K562 (cell line): ENCODE data around the gene SORCS1. TPM values are rescaled to one million over a fixed set of nuclear protein-coding genes. Genes with fewer than 3 reads are reported as not detected.

Source experiments
- BCL6 ChIP-seq: fragments of 250-450 bp; sonication (Bioruptor Pico); IDR thresholded peaks from 2 replicates; pipeline ENCODE4 v1.4.0; 2020
- DPF2 ChIP-seq: fragments of 450-650 bp; IDR thresholded peaks from 2 replicates; pipeline ENCODE4 v1.6.1; 2016
- FOSL1 ChIP-seq: fragments of 200-800 bp; sonication (Bioruptor generic); conservative IDR thresholded peaks from 2 replicates; pipeline ENCODE4 v1.6.1; 2016; ENCODE audit warnings: missing genetic modification characterization, missing compliant biosample characterization
- FOXA1 ChIP-seq: fragments of 450-650 bp; IDR thresholded peaks from 2 replicates; pipeline ENCODE4 v1.6.1; 2016; ENCODE audit warnings: mild to moderate bottlenecking, borderline replicate concordance
- HDAC1 ChIP-seq, 2 experiments: fragments of 450-650 bp; IDR thresholded peaks; 2 replicates each; pipeline ENCODE4 v1.6.1; 2016 to 2017; ENCODE audit warnings: inconsistent platforms in 1 of 2, mild to moderate bottlenecking in 1 of 2, moderate library complexity in 1 of 2
- MEF2A ChIP-seq: IDR thresholded peaks from 2 replicates; pipeline ENCODE4 v1.6.1; 2011; ENCODE audit warnings: low read depth, mild to moderate bottlenecking, low read length, moderate library complexity; ENCODE audit not compliant: control insufficient read depth
- NFIX ChIP-seq: fragments of 250-450 bp; sonication (Bioruptor Pico); IDR thresholded peaks from 2 replicates; pipeline ENCODE4 v1.4.0; 2020; ENCODE audit warnings: low read depth, mild to moderate bottlenecking, moderate library complexity
- RAD21 ChIP-seq, 2 experiments: fragments of 250-450 bp in 1 of 2; fragments of 450-650 bp in 1 of 2; sonication (Bioruptor Pico) in 1 of 2; formaldehyde crosslinking in 1 of 2; IDR thresholded peaks in 1 of 2; conservative IDR thresholded peaks in 1 of 2; 2 replicates each; pipeline versions ENCODE4 v1.4.0 to v1.8.0; 2020 to 2022; ENCODE audit warnings: mild to moderate bottlenecking in 2 of 2, moderate library complexity in 1 of 2
- RBFOX2 ChIP-seq: fragments of 200-400 bp; formaldehyde crosslinking; IDR thresholded peaks from 2 replicates; pipeline ENCODE4 v1.6.1; 2017; ENCODE audit warnings: low read depth, mild to moderate bottlenecking, low read length, moderate library complexity
- RCOR1 ChIP-seq, 2 experiments: IDR thresholded peaks; 2 replicates each; pipeline ENCODE4 v1.6.1; 2012; ENCODE audit warnings: low read depth in 2 of 2, low read length in 2 of 2, borderline replicate concordance in 1 of 2, improper control_type of control experiment in 1 of 2
- SIRT6 ChIP-seq: IDR thresholded peaks from one replicate; pipeline ENCODE4 v1.6.1; 2012; ENCODE audit warnings: low read depth, mild to moderate bottlenecking, control low read depth, inconsistent platforms, low read length, moderate library complexity
- SMAD1 ChIP-seq: fragments of 150-350 bp; IDR thresholded peaks from 2 replicates; pipeline ENCODE4 v1.6.1; 2014; ENCODE audit warnings: low read length, low read depth; ENCODE audit not compliant: partially characterized antibody
- SMARCC2 ChIP-seq: fragments of 450-650 bp; IDR thresholded peaks from 2 replicates; pipeline ENCODE4 v1.6.1; 2017; ENCODE audit warnings: antibody characterized with exemption, moderate library complexity, mild to moderate bottlenecking, low read depth
- SOX6 ChIP-seq: fragments of 450-650 bp; IDR thresholded peaks from 2 replicates; pipeline ENCODE4 v1.6.1; 2014; ENCODE audit warnings: mild to moderate bottlenecking
- SREBF2 ChIP-seq: sonication (generic); formaldehyde crosslinking; IDR thresholded peaks from 2 replicates; pipeline ENCODE4 v1.4.0; 2020; ENCODE audit warnings: mild to moderate bottlenecking, missing genetic modification reagents
- TBL1XR1 ChIP-seq, 2 experiments: IDR thresholded peaks; 2 replicates each; pipeline ENCODE4 v1.6.1; 2012; ENCODE audit warnings: improper control_type of control experiment in 2 of 2, low read length in 2 of 2, mild to moderate bottlenecking in 1 of 2
- TRIM28 ChIP-seq: fragments of 450-650 bp; IDR thresholded peaks from 2 replicates; pipeline ENCODE4 v1.6.1; 2017
- ZFPM2 ChIP-seq: fragments of 250-450 bp; sonication (Bioruptor Pico); IDR thresholded peaks from 2 replicates; pipeline ENCODE4 v1.5.1; 2022; ENCODE audit warnings: mild to moderate bottlenecking
- ZNF253 ChIP-seq: fragments of 250-450 bp; sonication (Bioruptor Pico); conservative IDR thresholded peaks from 2 replicates; pipeline ENCODE4 v1.6.1; 2021; ENCODE audit warnings: mild to moderate bottlenecking
- polyA plus RNA-seq, 8 experiments: library from polyadenylated mRNA; depleted of rRNA in 4 of 8; stranded (reverse) in 5 of 8; unstranded in 3 of 8; fragments of >200 nt; fragmentation: Nextera tagmentation in 2 of 8; fragmentation: Illumina TruSeq in 1 of 8; extraction: Ambion mirVana in 2 of 8; extraction: Trizol in 1 of 8; gene quantifications; 2 replicates each; pipeline versions ENCODE4 v1.2.1 to v1.2.3, GENCODE V29; 2011 to 2014; ENCODE audit warnings: inconsistent platforms in 1 of 8, missing spikeins in 1 of 8
- total RNA-seq, 7 experiments: library from RNA; depleted of rRNA in 6 of 7; stranded (reverse); fragments of >200 nt in 6 of 7; fragmentation: Illumina TruSeq in 2 of 7; extraction: Trizol in 2 of 7; gene quantifications; 2 replicates each; pipeline versions ENCODE4 v1.2.1 to v1.2.3, GENCODE V29; 2011 to 2021; ENCODE audit warnings: low replicate concordance in 1 of 7
- TF ChIP-seq, protein P1 (sequence below): sonication (generic); formaldehyde crosslinking; IDR thresholded peaks from 2 replicates; pipeline ENCODE4 v1.8.1; 2023; ENCODE audit warnings: mild to moderate bottlenecking, missing genetic modification reagents
- TF ChIP-seq, protein P2 (sequence below): fragments of 450-650 bp; IDR thresholded peaks from one replicate; pipeline ENCODE4 v1.6.1; 2018; ENCODE audit warnings: mild to moderate bottlenecking, moderate library complexity; ENCODE audit not compliant: partially characterized antibody
- TF ChIP-seq, protein P3 (sequence below): fragments of 450-650 bp; IDR thresholded peaks from 2 replicates; pipeline ENCODE4 v1.6.1; 2016; ENCODE audit warnings: missing biosample characterization, missing genetic modification characterization
- TF ChIP-seq, protein P4 (sequence below): fragments of 450-650 bp; formaldehyde crosslinking; conservative IDR thresholded peaks from 2 replicates; pipeline ENCODE4 v1.4.0; 2022; ENCODE audit warnings: mild to moderate bottlenecking, missing genetic modification characterization

Gene SORCS1
- total and polyA plus RNA-seq, 9 of the 15 experiments (the other 6 are each of a cell fraction or from before 2014, with no cell fraction given), result 1.5 to 3.9 (median 2.7) TPM

DNA sequence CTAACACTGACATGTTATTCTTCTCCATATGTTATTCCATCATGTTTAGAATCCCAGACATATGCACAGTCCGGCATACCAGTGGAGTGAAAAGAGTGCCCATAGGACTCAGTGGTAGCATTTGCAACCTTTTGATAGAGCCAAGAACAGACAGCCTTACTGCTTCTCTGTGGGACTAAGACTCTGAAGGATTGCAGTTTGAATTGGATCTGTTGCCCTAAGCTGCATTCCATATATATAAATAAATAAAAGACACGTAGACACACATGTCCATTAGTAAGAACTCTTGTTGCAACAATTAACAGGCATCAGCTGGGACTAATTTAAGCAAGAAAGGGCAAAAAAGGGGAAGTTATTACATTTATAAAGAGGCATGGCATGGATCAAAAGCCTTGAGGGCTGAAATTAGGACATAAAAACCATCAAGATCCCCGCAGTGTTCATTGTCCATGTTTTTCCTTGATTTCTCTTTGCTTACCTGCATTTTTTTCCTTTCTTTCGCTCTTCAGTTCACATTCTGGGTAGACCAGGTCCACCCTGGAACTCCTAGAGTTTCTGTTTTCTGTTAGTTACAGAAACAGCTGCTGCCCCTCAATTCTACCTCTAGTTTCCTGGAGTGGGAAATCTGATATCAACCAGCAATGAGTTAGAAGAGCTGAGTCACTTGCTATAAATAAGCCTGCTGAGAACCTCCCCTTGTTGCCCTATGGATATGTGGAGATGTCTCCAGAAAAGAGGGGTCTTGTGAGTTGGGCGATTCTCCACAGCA lies 132.4 kb downstream of the SORCS1 start (continued):
- TF ChIP-seq, protein P1, sequence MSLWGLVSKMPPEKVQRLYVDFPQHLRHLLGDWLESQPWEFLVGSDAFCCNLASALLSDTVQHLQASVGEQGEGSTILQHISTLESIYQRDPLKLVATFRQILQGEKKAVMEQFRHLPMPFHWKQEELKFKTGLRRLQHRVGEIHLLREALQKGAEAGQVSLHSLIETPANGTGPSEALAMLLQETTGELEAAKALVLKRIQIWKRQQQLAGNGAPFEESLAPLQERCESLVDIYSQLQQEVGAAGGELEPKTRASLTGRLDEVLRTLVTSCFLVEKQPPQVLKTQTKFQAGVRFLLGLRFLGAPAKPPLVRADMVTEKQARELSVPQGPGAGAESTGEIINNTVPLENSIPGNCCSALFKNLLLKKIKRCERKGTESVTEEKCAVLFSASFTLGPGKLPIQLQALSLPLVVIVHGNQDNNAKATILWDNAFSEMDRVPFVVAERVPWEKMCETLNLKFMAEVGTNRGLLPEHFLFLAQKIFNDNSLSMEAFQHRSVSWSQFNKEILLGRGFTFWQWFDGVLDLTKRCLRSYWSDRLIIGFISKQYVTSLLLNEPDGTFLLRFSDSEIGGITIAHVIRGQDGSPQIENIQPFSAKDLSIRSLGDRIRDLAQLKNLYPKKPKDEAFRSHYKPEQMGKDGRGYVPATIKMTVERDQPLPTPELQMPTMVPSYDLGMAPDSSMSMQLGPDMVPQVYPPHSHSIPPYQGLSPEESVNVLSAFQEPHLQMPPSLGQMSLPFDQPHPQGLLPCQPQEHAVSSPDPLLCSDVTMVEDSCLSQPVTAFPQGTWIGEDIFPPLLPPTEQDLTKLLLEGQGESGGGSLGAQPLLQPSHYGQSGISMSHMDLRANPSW (CRISPR knock-in tag), result no peak
- no peak for TF ChIP-seq BCL6 (CRISPR knock-in tag)
- TF ChIP-seq SIRT6, result no peak
- TF ChIP-seq NFIX (CRISPR knock-in tag), result no peak
- TF ChIP-seq FOXA1, result no peak
- 0 out of 2 replicates have a peak, but pooled peaks have one; percentile 34 for TF ChIP-seq SMARCC2
- peak in 1 of 2 experiments; percentile 81; a peak in 2 of 4 replicates for TF ChIP-seq TBL1XR1 (IDR thresholded peaks at IDR 0.05; ENCODE audit: low read length in 2 of 2)
- TF ChIP-seq SREBF2, result no peak
- TF ChIP-seq MEF2A, result peak; percentile 98
- TF ChIP-seq, protein P2, sequence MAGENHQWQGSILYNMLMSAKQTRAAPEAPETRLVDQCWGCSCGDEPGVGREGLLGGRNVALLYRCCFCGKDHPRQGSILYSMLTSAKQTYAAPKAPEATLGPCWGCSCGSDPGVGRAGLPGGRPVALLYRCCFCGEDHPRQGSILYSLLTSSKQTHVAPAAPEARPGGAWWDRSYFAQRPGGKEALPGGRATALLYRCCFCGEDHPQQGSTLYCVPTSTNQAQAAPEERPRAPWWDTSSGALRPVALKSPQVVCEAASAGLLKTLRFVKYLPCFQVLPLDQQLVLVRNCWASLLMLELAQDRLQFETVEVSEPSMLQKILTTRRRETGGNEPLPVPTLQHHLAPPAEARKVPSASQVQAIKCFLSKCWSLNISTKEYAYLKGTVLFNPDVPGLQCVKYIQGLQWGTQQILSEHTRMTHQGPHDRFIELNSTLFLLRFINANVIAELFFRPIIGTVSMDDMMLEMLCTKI, result no peak
- TF ChIP-seq DPF2, result peak; percentile 80
- peak in 1 of 2 experiments; percentile 56; a peak in 1 of 4 replicates for TF ChIP-seq RCOR1 (IDR thresholded peaks at IDR 0.05; ENCODE audit: borderline replicate concordance in 1 of 2, low read depth in 2 of 2, low read length in 2 of 2)
- TF ChIP-seq SMAD1, result no peak
- TF ChIP-seq SOX6, result peak; percentile 50; the same call in 1 of the 2 replicates
- peak; percentile 73 for TF ChIP-seq FOSL1 (tag)
- TF ChIP-seq, protein P3, sequence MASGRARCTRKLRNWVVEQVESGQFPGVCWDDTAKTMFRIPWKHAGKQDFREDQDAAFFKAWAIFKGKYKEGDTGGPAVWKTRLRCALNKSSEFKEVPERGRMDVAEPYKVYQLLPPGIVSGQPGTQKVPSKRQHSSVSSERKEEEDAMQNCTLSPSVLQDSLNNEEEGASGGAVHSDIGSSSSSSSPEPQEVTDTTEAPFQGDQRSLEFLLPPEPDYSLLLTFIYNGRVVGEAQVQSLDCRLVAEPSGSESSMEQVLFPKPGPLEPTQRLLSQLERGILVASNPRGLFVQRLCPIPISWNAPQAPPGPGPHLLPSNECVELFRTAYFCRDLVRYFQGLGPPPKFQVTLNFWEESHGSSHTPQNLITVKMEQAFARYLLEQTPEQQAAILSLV (tag), result no peak
- TF ChIP-seq ZFPM2 (CRISPR knock-in tag), result no peak
- TF ChIP-seq RBFOX2, result peak; percentile 6; the same call in 1 of the 2 replicates
- TF ChIP-seq TRIM28, result no peak
- TF ChIP-seq HDAC1 (IDR thresholded peaks at IDR 0.05), result peak in 1 of 2 experiments; percentile 41; a peak in 1 of 4 replicates
- TF ChIP-seq, protein P4, sequence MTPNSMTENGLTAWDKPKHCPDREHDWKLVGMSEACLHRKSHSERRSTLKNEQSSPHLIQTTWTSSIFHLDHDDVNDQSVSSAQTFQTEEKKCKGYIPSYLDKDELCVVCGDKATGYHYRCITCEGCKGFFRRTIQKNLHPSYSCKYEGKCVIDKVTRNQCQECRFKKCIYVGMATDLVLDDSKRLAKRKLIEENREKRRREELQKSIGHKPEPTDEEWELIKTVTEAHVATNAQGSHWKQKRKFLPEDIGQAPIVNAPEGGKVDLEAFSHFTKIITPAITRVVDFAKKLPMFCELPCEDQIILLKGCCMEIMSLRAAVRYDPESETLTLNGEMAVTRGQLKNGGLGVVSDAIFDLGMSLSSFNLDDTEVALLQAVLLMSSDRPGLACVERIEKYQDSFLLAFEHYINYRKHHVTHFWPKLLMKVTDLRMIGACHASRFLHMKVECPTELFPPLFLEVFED (CRISPR knock-in tag), result no peak
- TF ChIP-seq RAD21 (CRISPR knock-in tag; conservative IDR thresholded peaks at IDR 0.05 in 1 of 2, IDR thresholded peaks at IDR 0.05 in 1 of 2), result peak in 1 of 2 experiments; percentile 18; a peak in 1 of 4 replicates
- TF ChIP-seq ZNF253 (CRISPR knock-in tag), result no peak
